Breast epithelium (tissue), 3 donors: ENCODE results near the gene IFNA10.

Source experiments
- CTCF ChIP-seq, 3 donors: fragments of 450-650 bp; IDR thresholded peaks; one replicate each; pipeline ENCODE4 v1.5.1; 2016 to 2017; ENCODE audit warnings: antibody characterized with exemption in 3 of 3, mild to moderate bottlenecking in 3 of 3, moderate library complexity in 3 of 3
- POLR2AphosphoS5 ChIP-seq, 3 donors: sonication (generic); formaldehyde crosslinking; IDR thresholded peaks; one replicate each; pipeline ENCODE4 v1.6.1; 2017; ENCODE audit warnings: antibody characterized with exemption in 3 of 3

- no peak for TF ChIP-seq CTCF (IDR thresholded peaks at IDR 0.05)
- no peak for TF ChIP-seq POLR2AphosphoS5 (IDR thresholded peaks at IDR 0.05)
Measured at GRCh38 chr9:21251190-21251589, 44.2 kb upstream of the IFNA10 start.
